BE2C (cell line): ENCODE data around the gene COG3.
A peak's percentile ranks its signal among the peaks of the same experiment; 100 is the strongest.

Experiments
- DNase-seq: peaks from one replicate; pipeline ENCODE4 v3.0.0-alpha.2; 2020
- H3K27me3 ChIP-seq: fragments of 250-450 bp; sonication (Bioruptor Pico); 2 replicates; pipeline ENCODE4 v1.5.1; 2020; ENCODE audit warnings: mild to moderate bottlenecking
- H3K36me3 ChIP-seq: fragments of 250-450 bp; sonication (Bioruptor Pico); 2 replicates; pipeline ENCODE4 v1.5.1; 2020; ENCODE audit warnings: mild to moderate bottlenecking
- H3K4me1 ChIP-seq: fragments of 250-450 bp; sonication (Bioruptor Pico); 2 replicates; pipeline ENCODE4 v1.5.1; 2020
- H3K4me3 ChIP-seq: 2 replicates; pipeline ENCODE4 v1.5.1; 2011; ENCODE audit warnings: low read depth, low read length
- H3K9me3 ChIP-seq: fragments of 250-450 bp; sonication (Bioruptor Pico); 2 replicates; pipeline ENCODE4 v1.5.1; 2020
- TF ChIP-seq, protein P1 (sequence below): IDR thresholded peaks from 2 replicates; pipeline ENCODE4 v1.5.1; 2012; ENCODE audit warnings: mild to moderate bottlenecking, low read depth, low read length

The COG3 gene

DNA sequence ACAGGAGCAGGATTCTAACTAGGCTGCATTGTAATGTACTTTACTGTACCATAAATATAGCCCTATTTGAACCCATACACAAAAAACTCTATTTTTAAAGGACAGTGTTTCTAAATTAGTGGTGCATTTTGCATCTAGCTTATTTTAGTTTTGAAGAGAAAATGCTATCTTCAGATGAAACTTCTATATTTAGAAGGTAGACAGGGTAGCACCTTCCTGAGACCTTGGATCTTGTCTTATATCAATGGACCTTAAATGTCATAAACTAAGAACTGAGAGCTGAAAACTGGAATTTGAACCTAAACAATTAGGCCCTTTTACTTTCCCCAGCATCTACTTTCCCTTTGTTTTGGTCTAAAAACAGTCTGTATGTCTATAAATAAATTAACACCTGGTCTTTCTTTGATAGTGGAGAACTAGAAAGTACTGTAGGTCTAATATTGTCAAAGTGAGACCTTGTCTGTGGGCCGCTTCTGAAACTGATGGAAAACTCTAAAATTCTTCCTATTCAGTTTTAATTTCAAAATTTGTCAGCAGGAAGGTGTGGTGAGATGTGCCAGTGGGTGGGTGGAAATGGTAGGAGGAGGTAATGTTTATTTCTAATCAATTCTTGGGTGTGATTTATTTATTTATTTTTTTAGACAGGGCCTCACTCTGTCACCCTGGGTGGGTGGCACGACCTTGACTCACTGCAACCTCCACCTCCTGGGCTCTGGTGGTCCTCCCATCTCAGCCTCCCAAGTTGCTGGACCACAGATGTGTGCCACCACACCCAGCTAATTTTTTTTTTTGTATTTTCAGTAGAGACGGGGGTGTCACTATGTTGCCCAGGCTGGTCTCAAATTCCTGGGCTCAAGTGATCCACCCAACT is 10.1 kb downstream of the COG3 start:
- no peaks in the 10 kb centered on the region for H3K4me1 ChIP-seq

DNA sequence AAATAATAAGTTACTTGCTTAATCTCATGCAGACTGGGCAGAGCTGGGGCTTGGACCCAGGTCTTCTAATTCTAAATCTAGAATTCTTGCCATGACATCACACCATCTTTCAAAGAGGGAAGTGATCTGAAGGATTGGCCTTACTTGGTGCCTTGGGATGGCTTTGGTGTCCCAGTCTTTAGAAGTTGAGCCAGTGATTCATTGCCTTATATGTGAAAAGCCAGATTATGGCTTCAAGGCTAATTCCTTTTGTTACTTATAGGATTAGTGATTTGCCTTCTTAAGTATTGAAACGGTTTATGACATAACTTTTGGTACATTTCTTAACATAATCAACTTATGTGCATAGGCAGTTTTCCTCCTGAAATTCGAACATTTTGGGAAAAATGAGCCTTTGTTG is 14.9 kb downstream of the COG3 start:
- H3K4me3 ChIP-seq: no peak overlapping the region
- H3K4me1 ChIP-seq: no peaks in the 10 kb centered on the region
- no peak for DNase-seq
- no peaks in the 10 kb centered on the region for H3K9me3 ChIP-seq
- no peaks in the 10 kb centered on the region for H3K27me3 ChIP-seq
- TF ChIP-seq, protein P1, sequence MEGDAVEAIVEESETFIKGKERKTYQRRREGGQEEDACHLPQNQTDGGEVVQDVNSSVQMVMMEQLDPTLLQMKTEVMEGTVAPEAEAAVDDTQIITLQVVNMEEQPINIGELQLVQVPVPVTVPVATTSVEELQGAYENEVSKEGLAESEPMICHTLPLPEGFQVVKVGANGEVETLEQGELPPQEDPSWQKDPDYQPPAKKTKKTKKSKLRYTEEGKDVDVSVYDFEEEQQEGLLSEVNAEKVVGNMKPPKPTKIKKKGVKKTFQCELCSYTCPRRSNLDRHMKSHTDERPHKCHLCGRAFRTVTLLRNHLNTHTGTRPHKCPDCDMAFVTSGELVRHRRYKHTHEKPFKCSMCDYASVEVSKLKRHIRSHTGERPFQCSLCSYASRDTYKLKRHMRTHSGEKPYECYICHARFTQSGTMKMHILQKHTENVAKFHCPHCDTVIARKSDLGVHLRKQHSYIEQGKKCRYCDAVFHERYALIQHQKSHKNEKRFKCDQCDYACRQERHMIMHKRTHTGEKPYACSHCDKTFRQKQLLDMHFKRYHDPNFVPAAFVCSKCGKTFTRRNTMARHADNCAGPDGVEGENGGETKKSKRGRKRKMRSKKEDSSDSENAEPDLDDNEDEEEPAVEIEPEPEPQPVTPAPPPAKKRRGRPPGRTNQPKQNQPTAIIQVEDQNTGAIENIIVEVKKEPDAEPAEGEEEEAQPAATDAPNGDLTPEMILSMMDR: no peak
- peaks cover 13% of the 10 kb centered on the region for H3K36me3 ChIP-seq

More for the DNA sequence above, 10.1 kb downstream of the COG3 start:
- H3K36me3 ChIP-seq: peaks cover 4% of the 10 kb centered on the region
- TF ChIP-seq, protein P1: no peak
- H3K4me3 ChIP-seq: no peak overlapping the region
- no peak for DNase-seq
- H3K9me3 ChIP-seq: no peaks in the 10 kb centered on the region
- H3K27me3 ChIP-seq: no peaks in the 10 kb centered on the region

DNA sequence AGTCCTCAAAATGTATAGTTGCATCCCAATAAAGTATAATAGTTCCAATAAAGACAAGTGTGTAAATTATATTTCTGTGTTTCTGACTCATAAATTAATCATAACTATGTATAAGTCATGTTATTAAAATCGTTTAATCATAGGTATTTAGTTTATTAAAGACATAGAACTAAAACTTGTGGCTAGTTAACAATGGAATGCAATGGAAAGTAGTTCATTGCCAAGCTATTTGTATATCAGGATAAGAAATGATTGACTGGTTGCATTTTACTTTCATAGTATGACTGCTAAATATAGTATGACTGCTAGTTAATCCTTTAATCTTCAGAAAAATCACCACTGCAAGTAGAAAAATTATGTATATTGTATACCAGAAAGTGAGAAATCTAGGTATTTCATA is 16.9 kb downstream of the COG3 start:
- TF ChIP-seq, protein P1: no peak
- no peaks in the 10 kb centered on the region for H3K4me1 ChIP-seq
- H3K27me3 ChIP-seq: no peaks in the 10 kb centered on the region
- no peaks in the 10 kb centered on the region for H3K9me3 ChIP-seq
- H3K36me3 ChIP-seq: peaks cover 13% of the 10 kb centered on the region
- DNase-seq: no peak
- no peak overlapping the region for H3K4me3 ChIP-seq

DNA sequence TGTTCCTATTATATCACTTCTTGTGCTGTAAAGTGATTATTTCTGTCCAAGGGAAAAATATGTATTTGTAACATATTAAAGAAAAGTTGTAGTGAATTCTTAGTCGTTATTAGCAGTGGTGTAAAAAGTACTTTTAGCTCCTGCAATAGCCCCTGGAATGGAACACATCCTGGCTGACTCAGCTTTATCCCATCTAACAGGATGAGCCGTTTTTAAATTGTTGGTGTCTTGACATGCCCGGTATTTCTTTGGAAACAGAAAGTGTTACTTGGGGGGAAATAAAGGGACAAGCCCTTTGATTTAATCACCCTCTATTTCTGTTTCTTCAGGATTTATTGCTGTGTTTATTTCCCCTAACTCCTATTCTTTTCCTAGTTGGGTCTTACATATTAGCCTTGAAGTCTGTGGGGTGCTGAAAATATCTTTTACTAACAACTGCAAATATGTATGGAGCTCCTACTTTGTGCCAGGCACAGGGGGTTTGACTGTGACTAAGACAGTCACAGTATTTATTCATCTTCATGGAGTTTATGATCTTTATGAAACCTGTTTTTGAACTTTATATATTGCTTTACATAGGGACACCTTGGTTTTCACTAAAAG is 17.9 kb downstream of the COG3 start:
- Histone ChIP-seq H3K9me3 (no peaks in the 10 kb centered on the region), H3K4me1 (no peaks in the 10 kb centered on the region), H3K36me3 (peaks cover 18% of the 10 kb centered on the region), H3K4me3 (no peak overlapping the region), H3K27me3 (no peaks in the 10 kb centered on the region)
- DNase-seq: no peak
- TF ChIP-seq, protein P1: no peak

DNA sequence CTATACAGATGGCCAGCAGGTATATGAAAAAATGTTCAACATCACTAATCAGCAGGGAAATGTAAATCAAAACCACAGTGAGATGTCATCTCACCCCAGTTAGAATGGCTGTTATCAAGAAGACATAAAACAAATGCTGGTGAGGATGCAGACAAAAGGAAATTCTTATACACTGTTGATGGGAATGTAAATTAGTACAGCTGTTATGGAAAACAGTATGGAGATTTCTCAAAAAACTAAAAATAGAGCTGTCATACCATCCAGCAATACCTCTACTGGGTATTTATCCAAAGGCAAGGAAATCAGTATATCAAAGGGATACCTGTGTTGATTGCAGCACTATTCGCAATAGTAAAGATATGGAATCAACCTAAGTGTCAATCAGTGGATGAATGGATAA is 22.9 kb downstream of the COG3 start:
- no peak for DNase-seq
- Histone ChIP-seq H3K4me1 (no peaks in the 10 kb centered on the region; the same call in 1 of the 2 replicates), H3K36me3 (peaks cover 33% of the 10 kb centered on the region), H3K27me3 (no peaks in the 10 kb centered on the region), H3K4me3 (no peak overlapping the region), H3K9me3 (no peaks in the 10 kb centered on the region)
- TF ChIP-seq, protein P1: no peak

DNA sequence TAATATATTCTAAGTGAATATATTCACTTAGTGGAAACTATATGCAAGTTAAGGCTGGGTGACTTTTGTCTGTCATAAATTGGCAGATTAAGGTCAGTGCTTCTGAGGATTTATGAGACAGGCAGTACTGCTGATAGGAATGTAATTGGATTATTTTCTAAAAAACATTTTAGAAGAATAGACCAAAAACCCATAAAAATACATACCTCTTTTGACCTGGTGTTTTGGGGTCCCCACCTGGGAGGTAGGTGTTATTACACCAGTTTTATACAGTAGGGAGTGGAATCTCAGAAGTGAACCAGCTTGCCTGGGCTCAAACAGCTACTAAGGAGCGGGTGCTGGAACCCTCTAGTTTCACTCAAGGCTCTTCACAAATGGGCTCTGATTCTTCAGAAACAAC is 25.3 kb downstream of the COG3 start:
- Histone ChIP-seq H3K9me3 (no peaks in the 10 kb centered on the region), H3K36me3 (peaks cover 30% of the 10 kb centered on the region), H3K4me1 (no peaks in the 10 kb centered on the region; the same call in 1 of the 2 replicates), H3K4me3 (no peak overlapping the region), H3K27me3 (no peaks in the 10 kb centered on the region)
- no peak for DNase-seq
- TF ChIP-seq, protein P1: peak; percentile 33
